GM18520 (cell line): ENCODE results near the gene PLEKHG4B.

Source experiments
- ATAC-seq: cut with Tn5 transposase; IDR thresholded peaks from one replicate; pipeline ENCODE4 v1.9.1; 2021; ENCODE audit not compliant: unreplicated experiment

PLEKHG4B gene

DNA sequence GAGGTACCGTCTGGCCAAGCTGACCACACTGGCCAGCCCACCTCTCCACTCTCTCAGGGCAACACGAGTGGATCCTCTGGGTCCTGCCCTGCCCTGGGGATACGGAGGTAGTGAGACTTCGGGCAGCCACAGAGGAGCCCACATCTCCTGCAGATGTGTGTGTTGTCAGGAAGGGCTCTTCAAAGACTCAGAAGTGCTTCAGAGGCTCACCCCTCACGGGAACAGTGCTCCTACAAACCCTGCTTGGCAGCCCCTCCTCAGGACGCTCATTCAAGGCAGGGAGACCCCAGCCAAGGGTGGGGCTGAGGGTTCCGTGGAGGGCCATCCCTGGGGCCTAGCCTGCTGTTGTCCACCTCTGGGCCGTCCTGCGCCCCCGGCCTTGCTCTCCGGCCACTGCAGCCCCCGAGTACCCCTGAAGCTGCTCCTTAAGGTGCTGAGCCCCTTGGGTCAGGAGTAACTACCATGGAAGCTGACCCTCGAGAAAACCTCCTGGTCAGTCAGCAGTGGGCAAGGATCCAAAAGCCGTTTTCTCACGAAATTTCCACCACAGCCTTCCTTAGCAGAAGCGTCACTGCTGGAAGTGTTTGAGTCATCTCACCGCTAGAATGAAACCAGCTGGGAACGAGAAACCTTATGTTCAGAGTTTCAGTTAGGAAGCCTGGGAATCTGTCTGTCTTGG, 76.2 kb downstream of the PLEKHG4B start:
- ATAC-seq: no peak

- no peak for ATAC-seq
Observed at GRCh38 chr5:169071-169727, 77.2 kb downstream of the PLEKHG4B start.

GRCh38 chr5:169728-170094, 77.7 kb downstream of the PLEKHG4B start:
- ATAC-seq: no peak

GRCh38 chr5:170971-171800, 79.2 kb downstream of the PLEKHG4B start:
- ATAC-seq: no peak

DNA sequence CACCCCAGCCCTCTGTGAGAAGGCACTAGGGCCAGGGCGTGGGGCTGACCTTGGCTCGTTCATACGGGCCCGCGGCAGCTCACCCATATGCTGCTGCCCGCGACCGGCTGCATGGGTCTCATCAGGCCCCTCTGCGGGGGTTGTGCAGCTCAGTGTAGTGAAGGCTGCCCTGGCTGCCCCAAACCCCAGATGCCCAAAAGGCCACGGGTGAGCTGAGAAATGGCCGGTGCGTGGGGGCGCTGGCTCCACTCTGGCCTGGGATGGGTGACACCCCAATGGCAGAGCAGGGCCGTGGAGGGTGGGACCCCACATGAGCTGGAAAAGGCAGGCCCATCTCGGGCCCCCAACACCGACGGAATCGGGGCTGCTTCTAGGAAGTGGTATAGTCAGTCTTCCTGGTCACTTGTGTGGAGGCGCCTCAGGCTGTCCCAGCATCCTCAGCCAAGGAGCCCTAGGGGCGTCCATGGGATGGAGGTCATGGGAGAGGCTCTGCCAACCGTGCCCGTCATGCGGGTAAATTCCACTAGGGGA, 79.9 kb downstream of the PLEKHG4B start:
- ATAC-seq: no peak

GRCh38 chr5:172421-172820, 80.5 kb downstream of the PLEKHG4B start:
- no peak for ATAC-seq

DNA sequence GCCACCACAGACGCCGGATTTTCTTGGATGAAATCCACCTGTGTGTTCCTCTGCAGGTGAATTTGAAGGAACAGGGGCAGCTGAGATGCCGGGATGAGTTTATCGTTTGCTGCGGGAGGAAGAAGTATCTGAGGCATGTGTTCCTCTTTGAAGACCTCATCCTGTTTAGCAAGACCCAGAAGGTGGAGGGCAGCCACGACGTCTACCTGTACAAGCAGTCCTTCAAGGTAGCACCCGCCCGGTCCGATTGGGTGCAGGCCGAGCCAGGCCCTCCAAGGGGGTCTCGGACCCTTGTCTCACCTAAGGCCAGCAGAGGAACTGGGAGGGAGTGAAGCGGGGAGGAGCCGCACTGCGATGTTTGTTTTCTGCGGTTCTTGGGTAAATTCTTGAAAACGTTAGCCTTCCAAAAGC, 80.9 kb downstream of the PLEKHG4B start:
- no peak for ATAC-seq

- ATAC-seq: no peak
Observed at GRCh38 chr5:173392-174290, 81.7 kb downstream of the PLEKHG4B start.

- ATAC-seq: no peak
Observed at GRCh38 chr5:174291-174600, 82.3 kb downstream of the PLEKHG4B start.

DNA sequence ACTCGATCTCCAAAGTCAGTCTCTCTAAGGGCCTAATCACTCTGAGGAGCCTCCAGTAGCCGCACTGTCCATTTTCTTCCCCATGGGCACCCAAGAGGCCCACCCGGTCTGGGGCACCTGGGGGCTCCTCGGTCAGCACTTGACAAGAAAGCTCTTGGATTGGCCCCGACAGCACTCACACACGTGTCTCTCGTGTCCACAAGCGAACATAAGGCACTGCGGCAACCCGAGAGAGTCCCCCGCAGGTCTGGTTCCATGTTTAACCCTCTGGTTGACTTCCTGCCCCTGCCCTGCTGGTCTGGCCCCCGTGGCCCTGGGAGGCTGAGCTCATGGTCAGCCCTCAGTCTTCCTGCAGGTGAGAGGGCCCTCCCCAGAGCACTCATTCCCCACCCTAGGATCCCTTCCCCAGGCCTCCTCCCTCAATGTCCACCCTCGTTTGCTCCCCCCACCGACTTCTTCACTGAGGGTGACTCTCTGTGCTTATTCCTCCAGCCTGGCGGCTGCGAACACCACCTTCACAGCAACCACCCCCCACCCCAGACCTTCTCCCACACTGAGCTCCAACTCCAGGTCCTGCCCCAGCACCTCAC, 83.0 kb downstream of the PLEKHG4B start:
- ATAC-seq: no peak

DNA sequence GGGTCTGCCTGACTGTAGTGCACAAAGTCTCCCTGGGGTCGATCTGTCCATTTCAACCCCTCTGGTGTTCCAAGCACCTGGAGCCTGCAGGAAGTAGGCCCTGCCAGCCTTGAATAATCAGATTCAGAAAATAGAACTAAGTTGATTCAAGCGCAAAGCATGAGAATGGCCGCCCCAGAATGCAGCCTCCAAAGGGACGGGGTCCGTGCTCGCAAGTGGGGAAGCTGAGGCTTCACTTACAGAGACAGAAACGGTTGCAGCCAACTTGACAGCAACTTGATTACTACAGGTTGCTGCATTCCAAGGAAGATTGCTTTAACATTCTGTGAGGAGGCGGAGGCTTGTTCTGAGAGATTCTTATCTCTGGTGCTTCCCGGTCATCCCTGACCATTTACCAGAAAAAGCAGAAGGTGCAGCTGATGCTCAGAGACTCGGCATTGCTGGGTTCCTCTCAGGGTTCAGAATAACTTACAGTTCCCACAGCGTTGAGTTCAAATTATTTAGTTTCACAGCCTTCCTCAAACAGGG, 84.4 kb downstream of the PLEKHG4B start:
- no peak for ATAC-seq

- ATAC-seq: no peak
Observed at GRCh38 chr5:178110-178509, 86.1 kb downstream of the PLEKHG4B start.

- ATAC-seq: no peak
Observed at GRCh38 chr5:179401-179800, 87.4 kb downstream of the PLEKHG4B start.

DNA sequence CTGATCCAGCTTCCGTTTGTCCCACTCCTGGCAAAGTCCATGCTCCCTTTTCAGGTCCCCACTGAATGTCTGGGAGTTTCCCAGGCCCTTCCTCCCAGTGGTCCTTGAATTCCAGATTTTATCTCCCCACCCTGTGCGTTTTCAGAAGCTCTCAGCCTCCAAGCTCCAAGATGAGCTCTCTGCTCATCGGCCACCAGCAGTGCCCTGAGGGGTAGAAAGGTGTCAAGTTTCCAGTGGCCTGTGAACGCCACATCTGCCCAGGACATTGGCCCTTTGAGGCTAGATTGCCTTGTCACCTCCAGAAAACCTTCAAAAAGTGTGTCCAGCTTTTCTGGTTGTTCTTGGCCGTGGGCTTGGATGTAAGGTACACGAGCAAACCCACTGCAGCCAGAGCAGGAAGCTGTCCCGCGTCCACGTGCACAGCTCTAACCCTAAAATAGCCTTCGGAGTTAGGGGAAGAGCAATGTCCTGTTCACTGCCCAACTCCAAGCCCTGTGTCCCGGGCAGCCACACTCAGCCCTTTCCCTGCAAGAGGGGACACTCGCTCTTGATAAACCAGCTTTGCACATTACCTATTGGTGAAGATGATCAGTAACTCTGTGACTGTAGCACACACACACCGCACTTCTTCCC, 88.4 kb downstream of the PLEKHG4B start:
- ATAC-seq: no peak

- ATAC-seq: no peak
Observed at GRCh38 chr5:181160-181559, 89.2 kb downstream of the PLEKHG4B start.

DNA sequence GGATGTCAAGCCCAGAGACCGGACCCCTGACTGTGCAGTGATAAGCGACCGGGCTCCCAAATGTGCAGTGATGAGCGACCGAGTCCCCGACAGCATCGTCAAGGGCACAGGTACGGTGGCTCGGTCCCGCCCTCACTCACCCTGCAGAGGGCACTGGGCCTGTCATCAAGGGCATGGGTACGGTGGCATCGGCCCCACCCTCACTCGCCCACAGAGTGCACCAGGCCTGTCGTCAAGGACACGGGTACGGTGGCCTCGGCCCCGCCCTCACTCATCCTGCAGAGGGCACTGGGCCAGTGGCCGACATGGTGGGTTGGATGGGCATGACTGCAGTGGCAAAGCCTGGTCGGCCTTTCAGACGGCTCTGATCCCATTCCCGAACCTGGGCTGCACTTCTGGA, 89.6 kb downstream of the PLEKHG4B start:
- no peak for ATAC-seq

DNA sequence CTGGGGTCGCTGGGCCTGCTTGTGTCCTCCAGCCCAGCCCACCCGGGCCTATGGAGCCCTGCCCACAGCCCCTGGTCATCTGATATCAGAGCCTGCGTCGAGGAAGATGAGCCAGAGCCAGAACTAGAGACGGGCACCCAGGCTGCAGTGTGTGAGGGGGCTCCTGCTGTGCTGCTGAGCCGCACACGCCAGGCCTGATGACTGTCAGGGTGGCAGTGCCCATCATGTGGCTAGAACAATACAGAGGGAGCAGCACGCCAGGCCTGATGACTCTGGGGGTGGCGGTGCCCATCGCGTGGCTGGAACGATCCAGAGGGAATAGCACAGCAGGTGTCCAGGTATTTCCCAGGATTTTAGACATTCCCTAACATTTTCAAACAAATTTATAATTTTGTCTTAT, 90.2 kb downstream of the PLEKHG4B start:
- no peak for ATAC-seq

DNA sequence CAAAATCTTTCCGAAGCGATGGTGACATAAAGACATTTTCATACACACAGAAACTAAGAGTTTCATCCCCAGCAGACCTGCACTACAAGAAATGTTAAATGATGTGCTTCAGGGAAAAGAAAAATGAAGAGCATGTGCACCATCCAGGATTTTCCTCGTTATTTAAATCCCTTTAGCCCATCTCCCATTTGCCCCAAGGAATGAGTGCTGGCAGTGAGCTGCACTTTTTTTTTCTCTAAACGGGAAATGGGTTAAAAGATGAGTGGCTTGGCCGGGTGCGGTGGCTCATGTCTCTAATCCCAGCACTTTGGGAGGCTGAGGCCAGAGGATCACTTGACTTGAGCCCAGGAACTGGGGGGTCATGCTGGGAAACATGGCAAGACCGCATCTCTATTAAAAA, 92.5 kb downstream of the PLEKHG4B start:
- no peak for ATAC-seq

- ATAC-seq: no peak
Observed at GRCh38 chr5:185095-186070, 93.4 kb downstream of the PLEKHG4B start.
